ENCODE measurements around the gene SLC1A3.

- TF ChIP-seq POLR2A (IDR thresholded peaks at IDR 0.05; ENCODE audit: low read depth), result no peak
- no peak for TF ChIP-seq CTCF (IDR thresholded peaks at IDR 0.05)
- no peak for TF ChIP-seq EP300 (IDR thresholded peaks at IDR 0.05)
Observed at GRCh38 chr5:36682499-36682898, 76.1 kb downstream of the SLC1A3 start.
